GM10847 (cell line): ENCODE data around the gene ZNRF2.

ENCODE experiments used
- POLR2A ChIP-seq: IDR thresholded peaks from 2 replicates; pipeline ENCODE4 v1.6.1; 2011; ENCODE audit not compliant: insufficient read length; ENCODE audit errors: extremely low read depth

ZNRF2 gene

DNA sequence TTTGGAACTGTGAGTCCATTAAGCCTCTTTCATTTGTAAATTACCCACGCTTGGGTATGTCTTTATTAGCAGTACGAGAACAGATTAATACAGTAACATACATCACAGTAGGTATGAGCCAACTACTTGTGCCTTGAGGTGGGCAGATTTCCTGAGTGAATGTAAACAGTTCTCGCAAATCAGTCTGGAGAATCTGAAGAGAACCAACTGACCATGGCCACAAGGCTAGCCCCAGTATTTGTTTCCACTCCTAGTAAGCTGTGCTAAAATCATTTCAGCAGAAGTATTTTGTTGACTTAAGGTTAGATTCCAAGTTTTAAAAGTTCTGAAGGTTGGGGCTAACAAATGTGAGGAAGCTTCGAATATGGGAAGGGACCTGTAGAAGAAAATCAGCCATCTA is 111.3 kb downstream of the ZNRF2 start:
- no peak for TF ChIP-seq POLR2A

GRCh38 chr7:30396389-30396788 is 112.0 kb downstream of the ZNRF2 start:
- no peak for TF ChIP-seq POLR2A

GRCh38 chr7:30403477-30403876 is 119.1 kb downstream of the ZNRF2 start:
- TF ChIP-seq POLR2A: no peak

DNA sequence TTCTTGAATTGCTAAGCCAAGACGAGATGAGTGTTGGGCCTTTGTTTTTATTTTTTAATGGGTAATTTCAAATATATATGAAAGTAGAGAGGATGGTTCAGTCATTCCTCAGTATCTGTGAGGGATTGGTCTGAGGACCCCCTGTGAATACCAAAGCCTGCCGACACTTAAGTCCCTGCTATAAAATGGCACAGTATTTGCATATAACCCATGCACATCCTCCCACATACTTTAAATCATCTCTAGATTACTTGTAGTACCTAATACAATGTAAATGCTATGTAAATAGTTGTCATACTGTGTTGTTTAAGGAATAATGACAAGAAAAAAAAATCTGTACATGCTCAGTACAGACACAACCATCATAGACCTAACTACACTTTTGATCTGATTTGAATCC is 120.8 kb downstream of the ZNRF2 start:
- TF ChIP-seq POLR2A: no peak

DNA sequence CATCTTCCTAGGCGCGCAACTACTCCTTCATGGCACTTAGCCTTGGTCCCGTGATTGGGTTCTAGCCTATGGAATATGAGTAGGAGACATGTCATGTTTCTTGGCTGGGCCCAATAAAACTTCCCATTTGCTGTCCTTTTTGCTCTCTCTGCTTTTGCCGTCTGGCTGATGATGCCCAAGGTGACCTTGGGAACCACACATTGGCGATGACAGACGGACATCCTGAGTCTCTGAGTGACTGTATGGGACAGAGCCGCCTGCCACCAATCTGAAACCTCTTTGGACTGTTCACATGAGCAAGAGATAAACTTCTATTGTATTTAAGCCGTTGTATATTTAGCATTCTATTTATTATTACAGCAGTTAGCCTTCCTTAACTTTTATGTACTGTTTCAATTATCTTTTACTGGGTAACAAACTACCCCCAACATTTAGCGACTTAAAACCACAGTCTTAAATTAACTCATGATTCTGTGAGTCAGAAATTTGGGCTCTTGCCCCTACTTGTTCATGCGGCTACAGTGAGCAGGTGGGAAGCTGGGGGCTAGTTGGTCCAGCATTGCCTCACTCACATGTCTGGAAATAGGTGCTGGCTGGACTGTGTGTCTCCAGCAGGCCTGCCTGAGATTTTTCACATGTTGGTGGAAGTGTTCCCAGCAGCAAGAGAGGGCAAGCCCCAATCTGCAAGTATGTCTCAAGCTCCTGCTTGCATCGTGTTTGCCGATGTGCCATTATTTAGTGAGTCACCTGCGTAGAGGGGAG is 122.4 kb downstream of the ZNRF2 start:
- TF ChIP-seq POLR2A: no peak

DNA sequence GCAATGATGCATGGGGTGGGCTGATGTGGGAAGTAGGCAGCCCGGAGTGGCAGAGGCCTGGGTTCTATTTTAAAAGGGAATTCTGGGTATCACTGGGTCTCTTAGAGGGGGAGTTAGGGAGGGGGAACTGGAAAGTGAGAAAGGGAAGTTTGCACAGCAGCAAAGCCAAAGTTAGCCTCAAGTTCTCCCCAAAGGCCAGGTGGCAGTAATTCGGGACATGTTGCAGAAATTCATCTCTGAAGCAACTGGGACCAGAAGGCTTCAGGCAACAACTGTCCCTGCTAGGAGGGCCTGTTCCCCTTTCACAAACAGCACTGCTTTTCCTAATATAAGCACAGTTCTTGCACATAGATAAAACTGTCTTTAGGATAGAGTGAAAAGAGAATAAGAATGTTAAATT is 126.8 kb downstream of the ZNRF2 start:
- no peak for TF ChIP-seq POLR2A

DNA sequence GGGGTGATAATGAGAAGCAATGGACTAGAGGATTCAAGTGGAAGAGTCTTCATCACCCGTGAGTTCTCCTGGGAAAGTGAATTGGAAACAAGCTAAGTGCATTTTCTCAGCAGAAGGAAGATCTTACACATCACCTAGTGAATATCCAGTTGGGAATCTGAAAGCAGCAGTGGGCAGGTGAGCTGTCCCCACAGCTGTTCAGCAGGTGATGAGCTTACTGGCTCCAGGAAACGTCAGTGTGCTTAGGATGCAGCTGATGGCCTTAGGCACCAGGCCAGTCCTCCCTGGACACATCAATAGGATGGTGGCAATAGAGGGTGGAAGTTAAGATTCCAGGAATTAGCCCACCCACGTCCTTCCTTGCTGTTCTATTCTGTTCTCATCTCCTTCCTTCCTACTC is 127.5 kb downstream of the ZNRF2 start:
- TF ChIP-seq POLR2A: no peak

GRCh38 chr7:30412782-30413504 is 128.5 kb downstream of the ZNRF2 start:
- no peak for TF ChIP-seq POLR2A

GRCh38 chr7:30413864-30414263 is 129.5 kb downstream of the ZNRF2 start:
- TF ChIP-seq POLR2A: no peak
